BJ (cell line): Measurements from ENCODE around the gene NEGR1. TPM values are rescaled to one million over a fixed set of nuclear protein-coding genes. Genes with fewer than 3 reads are reported as not detected.

Source experiments
- CTCF ChIA-PET: fragments of 350-600 bp; formaldehyde crosslinking; extraction: SDS; loops from one replicate; lab custom pipeline; 2021; ENCODE audit warnings: antibody characterized with exemption, inconsistent platforms; lab: Yijun Ruan, JAX
- POLR2A ChIA-PET: fragments of 300-600 bp; sonication (Branson Sonifier 250); formaldehyde crosslinking; extraction: SDS; loops from one replicate; lab custom pipeline; 2021; ENCODE audit warnings: antibody characterized with exemption; lab: Charles Lee
- DNase-seq: peaks from one replicate; pipeline ENCODE4 v3.0.0-alpha.2; 2011; ENCODE audit warnings: low read depth
- H3K27me3 ChIP-seq: 2 replicates; pipeline ENCODE4 v1.6.0; 2011; ENCODE audit warnings: low read length; ENCODE audit not compliant: control insufficient read depth, insufficient read depth
- H3K36me3 ChIP-seq: 2 replicates; pipeline ENCODE4 v1.5.1; 2011; ENCODE audit warnings: low read length; ENCODE audit not compliant: control insufficient read depth, insufficient read depth
- H3K4me3 ChIP-seq: 2 replicates; pipeline ENCODE4 v1.5.1; 2011; ENCODE audit warnings: low read depth, mild to moderate bottlenecking, control low read depth, low read length
- CTCF ChIP-seq: IDR thresholded peaks from 2 replicates; pipeline ENCODE4 v1.5.1; 2011; ENCODE audit warnings: low read depth, mild to moderate bottlenecking, control low read depth, inconsistent platforms, low read length, moderate library complexity; ENCODE audit not compliant: insufficient read depth
- polyA plus RNA-seq: library from polyadenylated mRNA; depleted of rRNA; stranded (reverse); fragments of >200 nt; gene quantifications from 2 replicates; pipeline ENCODE4 v1.2.3, GENCODE V29; 2011

Gene NEGR1
- polyA plus RNA-seq, 1 experiment: 15.4 TPM

GRCh38 chr1:72182859-72183258 is 99.5 kb downstream of the NEGR1 start:
- Histone ChIP-seq H3K27me3 (no peaks in the 10 kb centered on the region), H3K36me3 (no peaks in the 10 kb centered on the region), H3K4me3 (no peak overlapping the region)
- ChIA-PET POLR2A (no interaction called here), CTCF (no interaction called here)
- DNase-seq: no peak
- TF ChIP-seq CTCF: no peak

- DNase-seq: no peak
- POLR2A ChIA-PET: interaction anchor here (0.6 kb wide), 1 partner anchor 389 kb away, joined by 3 read pairs; no protein-coding TSS in a partner anchor
- Histone ChIP-seq H3K4me3 (no peak overlapping the region), H3K27me3 (no peaks in the 10 kb centered on the region), H3K36me3 (no peaks in the 10 kb centered on the region)
- CTCF ChIA-PET: interaction anchor here (0.6 kb wide), 1 partner anchor 219 kb away, joined by 3 read pairs; no protein-coding TSS in a partner anchor
- no peak for TF ChIP-seq CTCF
Measured at GRCh38 chr1:72178266-72178665, 104.1 kb downstream of the NEGR1 start.

- DNase-seq: no peak
- Histone ChIP-seq H3K27me3 (no peaks in the 10 kb centered on the region), H3K36me3 (no peaks in the 10 kb centered on the region), H3K4me3 (no peak overlapping the region)
- ChIA-PET CTCF (no interaction called here), POLR2A (interaction anchor here (0.6 kb wide), 1 partner anchor 390 kb away, joined by 3 read pairs; no protein-coding TSS in a partner anchor)
- TF ChIP-seq CTCF: no peak
Measured at GRCh38 chr1:72177711-72178110, 104.6 kb downstream of the NEGR1 start.

GRCh38 chr1:72170246-72170645 is 112.1 kb downstream of the NEGR1 start:
- ChIA-PET CTCF (no interaction called here), POLR2A (no interaction called here)
- no peaks in the 10 kb centered on the region for H3K27me3 ChIP-seq
- TF ChIP-seq CTCF: no peak
- H3K36me3 ChIP-seq: no peaks in the 10 kb centered on the region
- no peak for DNase-seq
- H3K4me3 ChIP-seq: no peak overlapping the region

- no peak for DNase-seq
- Histone ChIP-seq H3K36me3 (no peaks in the 10 kb centered on the region), H3K27me3 (no peaks in the 10 kb centered on the region), H3K4me3 (no peak overlapping the region)
- ChIA-PET CTCF (no interaction called here), POLR2A (no interaction called here)
- no peak for TF ChIP-seq CTCF
Measured at GRCh38 chr1:72166426-72166825, 115.9 kb downstream of the NEGR1 start.
